ENCODE measurements around the gene MICAL2. TPM values are rescaled to one million over a fixed set of nuclear protein-coding genes. Genes with fewer than 3 reads are reported as not detected.

Gene MICAL2
- total and polyA plus RNA-seq, 2 of the 8 experiments (the other 6 are each of a cell fraction or from before 2014, with no cell fraction given), result 1.3 to 4.1 TPM

- 79% methylated on average over 7 of the region's 7 CpGs; no CpG with 5 or more reads in 1 of the 2 experiments for WGBS, 2 experiments (ENCODE audit: extremely low coverage in 1 of 2, insufficient coverage in 1 of 2, insufficient read length in 1 of 2, insufficient replicate concordance in 2 of 2, low coverage in 1 of 2, low lambda C conversion rate in 2 of 2, missing lambda C conversion rate in 1 of 2)
- Histone ChIP-seq H3K23me2 (ENCODE audit: low read depth, low read length) (no peaks in the 10 kb centered on the region), H3K4me1 (replicated peaks in 1 of 4; ENCODE audit: control insufficient read depth in 3 of 4, insufficient read depth in 4 of 4, low read length in 3 of 4) (peaks cover 2 to 9% (median 6%) of the 10 kb centered on the region in 4 experiments; a peak in 4 of 7 replicates), H3K18ac (ENCODE audit: extremely low read depth, low read length) (no peak overlapping the region), H3K23ac (ENCODE audit: insufficient read length) (no peak overlapping the region), H3K27ac (ENCODE audit: low read depth, low read length) (no peak overlapping the region), H3K4ac (replicated peaks; ENCODE audit: insufficient read length, low read depth, low read length) (no peak overlapping the region), H2BK15ac (ENCODE audit: low read length) (no peak overlapping the region), H2AK5ac (ENCODE audit: low read depth, low read length) (no peak overlapping the region), H3K27me3 (replicated peaks in 1 of 4; ENCODE audit: control insufficient read depth in 3 of 4, extremely low read depth in 1 of 4, insufficient read depth in 3 of 4, low read length in 3 of 4) (peaks cover 0 to 2% (median under 1%) of the 10 kb centered on the region in 4 experiments; a peak in 1 of 7 replicates), H2BK5ac (ENCODE audit: low read depth, low read length) (no peak overlapping the region), H2BK120ac (replicated peaks; ENCODE audit: low read depth, low read length) (no peak overlapping the region), H3K9me3 (ENCODE audit: insufficient read depth in 2 of 2, low read depth in 1 of 2, low read length in 1 of 2) (no peaks in the 10 kb centered on the region), H2AFZ (ENCODE audit: low read length) (no peak overlapping the region), H3K36me3 (ENCODE audit: control insufficient read depth in 2 of 4, insufficient read depth in 4 of 4, low read length in 3 of 4) (no peaks in the 10 kb centered on the region), H4K8ac (ENCODE audit: extremely low read depth, insufficient read depth, low read length) (no peak overlapping the region), H3K9ac (replicated peaks in 1 of 4; ENCODE audit: extremely low read depth in 1 of 4, low read depth in 3 of 4, low read length in 3 of 4) (no peak overlapping the region), H4K5ac (ENCODE audit: insufficient read length, low read depth, low read length) (no peak overlapping the region), H2BK20ac (ENCODE audit: low read length) (no peak overlapping the region), H3K56ac (replicated peaks; ENCODE audit: insufficient read length, low read depth, low read length) (no peak overlapping the region), H3K79me1 (ENCODE audit: low read depth, low read length) (no peaks in the 10 kb centered on the region), H3K79me2 (ENCODE audit: control insufficient read depth in 1 of 2, insufficient read depth in 2 of 2, low read length in 2 of 2) (no peaks in the 10 kb centered on the region), H3K4me3 (ENCODE audit: extremely low read depth in 1 of 4, insufficient read depth in 2 of 4, low read depth in 3 of 4, low read length in 4 of 4) (no peak overlapping the region), H3K14ac (ENCODE audit: insufficient read length) (no peak overlapping the region), H4K91ac (replicated peaks; ENCODE audit: insufficient read length, low read length) (no peak overlapping the region), H3K4me2 (ENCODE audit: insufficient read depth in 1 of 2, low read depth in 2 of 2, low read length in 2 of 2) (no peak overlapping the region), H2BK12ac (ENCODE audit: low read depth, low read length) (no peak overlapping the region), H4K20me1 (replicated peaks in 1 of 2; ENCODE audit: control insufficient read depth in 1 of 2, insufficient read depth in 2 of 2, low read length in 2 of 2) (no peaks in the 10 kb centered on the region)
- ChIA-PET CTCF (ENCODE audit: partially characterized antibody) (interaction anchor here (1.1 to 5.2 kb wide), 5 partner anchors 12 to 217 kb away, joined by 3 to 29 read pairs (median 3); no protein-coding TSS in a partner anchor), POLR2A (ENCODE audit: partially characterized antibody) (no interaction called here)
- no peak for TF ChIP-seq TBP (IDR thresholded peaks at IDR 0.05; ENCODE audit: low read depth, low read length)
- DNase-seq (ENCODE audit: low read depth in 1 of 2, low spot score in 2 of 2) (no peak), FAIRE-seq (no peak)
Measured at GRCh38 chr11:12064136-12064953, 46.0 kb upstream of the MICAL2 start.

Measured in H1 (cell line).